ENCODE data around the gene FAM78B.

FAM78B gene

GRCh38 chr1:166080967-166081870, 85.6 kb downstream of the FAM78B start:
- H3K4me3 ChIP-seq (ENCODE audit: low read depth, low read length), result no peak overlapping the region
- DNase-seq (ENCODE audit: low read depth), result no peak

GRCh38 chr1:166080277-166080966, 86.4 kb downstream of the FAM78B start:
- no peak for DNase-seq (ENCODE audit: low read depth)
- no peak overlapping the region for H3K4me3 ChIP-seq (ENCODE audit: low read depth, low read length)

- H3K4me3 ChIP-seq (ENCODE audit: low read depth, low read length), result no peak overlapping the region
- DNase-seq (ENCODE audit: low read depth), result no peak
Measured at GRCh38 chr1:166079276-166079675, 87.5 kb downstream of the FAM78B start.

GRCh38 chr1:166073489-166073888, 93.3 kb downstream of the FAM78B start:
- H3K4me3 ChIP-seq (ENCODE audit: low read depth, low read length), result no peak overlapping the region
- no peak for DNase-seq (ENCODE audit: low read depth)

GRCh38 chr1:166069390-166069789, 97.4 kb downstream of the FAM78B start:
- no peak overlapping the region for H3K4me3 ChIP-seq (ENCODE audit: low read depth, low read length)
- DNase-seq (ENCODE audit: low read depth), result no peak

GRCh38 chr1:166066107-166066506, 100.7 kb downstream of the FAM78B start:
- no peak for DNase-seq (ENCODE audit: low read depth)
- no peak overlapping the region for H3K4me3 ChIP-seq (ENCODE audit: low read depth, low read length)

GRCh38 chr1:166064951-166065350, 101.8 kb downstream of the FAM78B start:
- H3K4me3 ChIP-seq (ENCODE audit: low read depth, low read length), result no peak overlapping the region
- DNase-seq (ENCODE audit: low read depth), result no peak

- H3K4me3 ChIP-seq (ENCODE audit: low read depth, low read length), result no peak overlapping the region
- DNase-seq (ENCODE audit: low read depth), result no peak
Measured at GRCh38 chr1:166064313-166064926, 102.4 kb downstream of the FAM78B start.

- no peak for DNase-seq (ENCODE audit: low read depth)
- H3K4me3 ChIP-seq (ENCODE audit: low read depth, low read length), result no peak overlapping the region
Measured at GRCh38 chr1:166063701-166064100, 103.1 kb downstream of the FAM78B start.

- no peak overlapping the region for H3K4me3 ChIP-seq (ENCODE audit: low read depth, low read length)
- DNase-seq (ENCODE audit: low read depth), result no peak
Measured at GRCh38 chr1:166062421-166063070, 104.3 kb downstream of the FAM78B start.

GRCh38 chr1:166057650-166058049, 109.2 kb downstream of the FAM78B start:
- no peak overlapping the region for H3K4me3 ChIP-seq (ENCODE audit: low read depth, low read length)
- DNase-seq (ENCODE audit: low read depth), result no peak

- DNase-seq (ENCODE audit: low read depth), result no peak
Measured at GRCh38 chr1:166053395-166053794, 113.4 kb downstream of the FAM78B start.

GRCh38 chr1:166040202-166040997, 126.4 kb downstream of the FAM78B start:
- H3K4me3 ChIP-seq (ENCODE audit: low read depth, low read length), result no peak overlapping the region
- DNase-seq (ENCODE audit: low read depth), result no peak

More at GRCh38 chr1:166053395-166053794, 113.4 kb downstream of the FAM78B start:
- H3K4me3 ChIP-seq (ENCODE audit: low read depth, low read length), result no peak overlapping the region

- no peak for DNase-seq (ENCODE audit: low read depth)
- H3K4me3 ChIP-seq (ENCODE audit: low read depth, low read length), result no peak overlapping the region
Measured at GRCh38 chr1:166039436-166040201, 127.2 kb downstream of the FAM78B start.

- H3K4me3 ChIP-seq (ENCODE audit: low read depth, low read length), result no peak overlapping the region
- DNase-seq (ENCODE audit: low read depth), result no peak
Measured at GRCh38 chr1:166036092-166036491, 130.7 kb downstream of the FAM78B start.

- DNase-seq (ENCODE audit: low read depth), result no peak
- H3K4me3 ChIP-seq (ENCODE audit: low read depth, low read length), result no peak overlapping the region
Measured at GRCh38 chr1:166032572-166033371, 134.0 kb downstream of the FAM78B start.

- H3K4me3 ChIP-seq (ENCODE audit: low read depth, low read length), result no peak overlapping the region
- no peak for DNase-seq (ENCODE audit: low read depth)
Measured at GRCh38 chr1:166031932-166032571, 134.7 kb downstream of the FAM78B start.
